ENCODE data around the gene EP300. TPM values are rescaled to one million over a fixed set of nuclear protein-coding genes. Genes with fewer than 3 reads are reported as not detected.
"Not testable (repeated sequence)": the region's sequence is repeated elsewhere in the genome, so short reads cannot be mapped to it uniquely, and the experiment has no call there.

Gene EP300
- total RNA-seq, 2 donors from 2014 or later: 58.9 to 65.8 TPM

DNA sequence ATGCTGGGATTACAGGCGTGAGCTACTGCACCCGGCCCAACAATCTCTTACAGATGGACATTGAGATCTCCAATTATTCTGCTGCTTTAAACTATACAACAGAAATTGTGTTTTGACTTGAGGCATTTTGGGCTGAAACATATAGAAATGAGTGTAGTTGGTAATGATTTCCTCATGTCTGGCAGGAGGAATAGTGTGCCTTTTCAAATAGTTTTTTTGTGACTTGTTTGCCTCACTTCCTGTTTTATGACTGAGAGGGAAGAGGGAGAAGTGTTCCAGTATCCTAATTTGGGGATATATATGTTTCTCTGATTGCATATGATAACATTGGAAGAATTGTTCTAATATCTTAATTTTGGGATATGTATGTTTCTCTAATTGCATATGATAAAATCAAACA, 40.2 kb downstream of the EP300 start:
- H3K4me3 Mint-ChIP-seq: no peak overlapping the region
- no peak overlapping the region for H3K27ac Mint-ChIP-seq
- peaks cover 8% of the 10 kb centered on the region for H3K4me1 Mint-ChIP-seq (ENCODE audit: low read depth)
- H3K9me3 Mint-ChIP-seq: no peaks in the 10 kb centered on the region
- H3K27me3 Mint-ChIP-seq (ENCODE audit: low read depth): no peaks in the 10 kb centered on the region
- ATAC-seq (replicated peaks in 1 of 2) (no peak), DNase-seq (no peak)
- H3K36me3 Mint-ChIP-seq (ENCODE audit: insufficient read depth in 2 of 2): peaks cover 10 to 43% of the 10 kb centered on the region in 2 donors

DNA sequence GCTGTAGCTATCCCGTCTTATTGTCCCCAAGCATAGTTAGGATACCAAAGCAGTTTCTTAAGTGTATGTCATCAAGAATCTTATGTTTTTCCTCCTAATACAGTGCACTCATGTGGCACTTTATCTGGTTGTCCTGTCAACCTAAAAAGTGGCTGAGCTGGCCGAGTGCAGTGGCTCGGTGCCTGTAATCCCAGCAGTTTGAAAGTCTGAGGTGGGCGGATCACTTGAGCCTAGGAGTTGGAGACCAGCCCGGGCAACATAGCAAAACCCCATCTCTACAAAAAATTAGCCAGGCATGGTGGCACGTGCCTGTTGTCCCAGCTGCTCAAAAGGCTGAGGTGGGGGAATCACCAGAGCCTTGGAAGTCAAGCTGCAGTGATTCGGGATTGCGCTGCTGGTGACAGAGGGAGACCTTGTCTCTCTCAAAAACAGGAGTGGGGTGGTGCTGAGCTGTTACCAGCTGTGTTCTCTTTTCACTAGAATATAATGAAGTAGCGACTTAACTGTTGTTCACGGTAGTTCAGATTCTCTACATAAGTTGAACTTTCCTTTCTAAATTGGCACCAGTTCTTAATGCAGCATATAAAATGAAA, 48.1 kb downstream of the EP300 start:
- DNase-seq (no peak), ATAC-seq (replicated peaks in 1 of 2) (no peak)
- peaks cover 4 to 43% of the 10 kb centered on the region in 2 donors for H3K36me3 Mint-ChIP-seq (ENCODE audit: insufficient read depth in 2 of 2)
- H3K9me3 Mint-ChIP-seq: no peaks in the 10 kb centered on the region
- no peak overlapping the region for H3K4me3 Mint-ChIP-seq
- H3K27ac Mint-ChIP-seq: no peak overlapping the region
- no peaks in the 10 kb centered on the region for H3K27me3 Mint-ChIP-seq (ENCODE audit: low read depth)
- H3K4me1 Mint-ChIP-seq (ENCODE audit: low read depth): no peaks in the 10 kb centered on the region

DNA sequence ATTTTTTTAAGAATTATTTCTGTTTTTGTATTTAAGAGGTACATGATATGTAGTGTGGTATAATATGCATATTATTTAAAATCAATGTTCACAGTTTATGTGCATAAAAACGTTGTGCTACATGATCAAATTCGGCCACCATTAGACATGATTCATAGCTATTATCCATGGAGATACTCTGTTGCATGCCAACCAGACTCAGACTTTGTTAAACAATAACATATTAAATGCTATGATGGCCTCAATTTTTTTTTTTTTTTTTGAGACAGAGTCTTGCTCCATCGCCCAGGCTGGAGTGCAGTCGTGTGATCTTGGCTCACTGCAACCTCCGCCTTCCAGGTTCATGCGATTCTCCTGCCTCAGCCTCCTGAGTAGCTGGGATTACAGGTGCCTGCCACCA, 53.5 kb downstream of the EP300 start:
- DNase-seq; H3K27ac Mint-ChIP-seq; H3K4me1 Mint-ChIP-seq (ENCODE audit: low read depth); H3K4me3 Mint-ChIP-seq; ATAC-seq (replicated peaks in 1 of 2); H3K27me3 Mint-ChIP-seq (ENCODE audit: low read depth); H3K9me3 Mint-ChIP-seq: not testable (repeated sequence)
- H3K36me3 Mint-ChIP-seq (ENCODE audit: insufficient read depth in 2 of 2): peaks cover 10 to 43% of the 10 kb centered on the region in 2 donors

DNA sequence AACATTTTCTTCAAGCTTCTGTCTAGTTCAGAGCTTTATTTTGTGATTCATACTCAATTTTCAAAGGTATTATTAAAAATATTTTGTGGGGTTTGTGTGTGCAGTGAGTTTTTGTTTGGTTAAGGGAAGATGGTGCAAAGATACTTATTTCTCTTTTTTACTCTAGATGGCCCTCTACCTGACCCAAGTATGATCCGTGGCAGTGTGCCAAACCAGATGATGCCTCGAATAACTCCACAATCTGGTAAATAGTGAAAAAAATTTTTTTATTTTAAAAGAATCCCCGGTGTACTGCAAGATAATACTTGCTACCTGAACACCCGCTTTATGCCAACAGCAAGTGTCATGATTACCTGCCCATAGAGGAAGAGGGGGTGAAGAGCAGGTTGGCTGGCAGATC, 54.2 kb downstream of the EP300 start:
- no peaks in the 10 kb centered on the region for H3K4me1 Mint-ChIP-seq (ENCODE audit: low read depth)
- no peak overlapping the region for H3K27ac Mint-ChIP-seq
- no peak overlapping the region for H3K4me3 Mint-ChIP-seq
- DNase-seq (no peak), ATAC-seq (replicated peaks in 1 of 2) (no peak)
- H3K27me3 Mint-ChIP-seq (ENCODE audit: low read depth): no peaks in the 10 kb centered on the region
- H3K9me3 Mint-ChIP-seq: no peaks in the 10 kb centered on the region
- H3K36me3 Mint-ChIP-seq (ENCODE audit: insufficient read depth in 2 of 2): peaks cover 10 to 45% of the 10 kb centered on the region in 2 donors

DNA sequence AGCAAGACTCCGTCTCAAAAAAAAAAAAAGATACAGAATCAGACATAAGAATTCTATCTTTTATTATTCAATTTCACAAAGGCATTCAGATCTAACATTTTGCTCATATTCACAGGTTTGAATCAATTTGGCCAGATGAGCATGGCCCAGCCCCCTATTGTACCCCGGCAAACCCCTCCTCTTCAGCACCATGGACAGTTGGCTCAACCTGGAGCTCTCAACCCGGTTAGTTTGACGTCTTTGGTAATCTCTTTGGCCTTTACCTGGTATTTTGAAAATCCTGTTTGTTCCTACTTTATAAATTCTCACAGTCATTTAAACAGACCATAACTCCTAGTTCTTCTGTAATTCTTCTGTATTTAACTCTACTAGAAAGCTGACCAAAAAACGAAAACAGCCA, 55.3 kb downstream of the EP300 start:
- H3K27me3 Mint-ChIP-seq (ENCODE audit: low read depth): no peaks in the 10 kb centered on the region
- ATAC-seq (replicated peaks in 1 of 2): no peak
- H3K27ac Mint-ChIP-seq: no peak overlapping the region
- peaks cover 12 to 43% of the 10 kb centered on the region in 2 donors for H3K36me3 Mint-ChIP-seq (ENCODE audit: insufficient read depth in 2 of 2)
- no peak overlapping the region for H3K4me3 Mint-ChIP-seq
- H3K4me1 Mint-ChIP-seq (ENCODE audit: low read depth): no peaks in the 10 kb centered on the region
- no peaks in the 10 kb centered on the region for H3K9me3 Mint-ChIP-seq
- DNase-seq: no peak

DNA sequence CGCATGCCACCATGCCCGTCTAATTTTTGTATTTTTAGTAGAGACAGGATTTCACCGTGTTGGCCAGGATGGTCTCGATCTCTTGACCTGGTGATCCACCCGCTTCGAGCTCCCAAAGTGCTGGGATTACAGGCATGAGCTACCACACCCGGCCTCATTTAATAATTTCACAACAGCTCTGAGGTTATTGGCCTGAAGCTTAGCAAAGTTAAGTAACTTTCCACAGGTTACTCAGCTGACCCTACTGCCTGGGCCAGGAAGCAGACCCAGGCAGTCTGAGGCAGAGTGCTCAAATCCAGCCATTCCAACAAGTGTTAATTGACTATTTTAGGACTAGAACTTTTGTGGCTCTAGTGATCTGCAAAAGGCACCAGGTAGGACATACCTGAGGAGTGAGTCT, 60.5 kb downstream of the EP300 start:
- Mint-ChIP-seq H3K27ac (no peak overlapping the region), H3K4me3 (no peak overlapping the region), H3K27me3 (ENCODE audit: low read depth) (no peaks in the 10 kb centered on the region), H3K4me1 (ENCODE audit: low read depth) (no peaks in the 10 kb centered on the region), H3K9me3 (no peaks in the 10 kb centered on the region), H3K36me3 (ENCODE audit: insufficient read depth in 2 of 2) (peaks cover 15 to 53% of the 10 kb centered on the region in 2 donors)
- ATAC-seq (replicated peaks in 1 of 2) (no peak), DNase-seq (no peak)

DNA sequence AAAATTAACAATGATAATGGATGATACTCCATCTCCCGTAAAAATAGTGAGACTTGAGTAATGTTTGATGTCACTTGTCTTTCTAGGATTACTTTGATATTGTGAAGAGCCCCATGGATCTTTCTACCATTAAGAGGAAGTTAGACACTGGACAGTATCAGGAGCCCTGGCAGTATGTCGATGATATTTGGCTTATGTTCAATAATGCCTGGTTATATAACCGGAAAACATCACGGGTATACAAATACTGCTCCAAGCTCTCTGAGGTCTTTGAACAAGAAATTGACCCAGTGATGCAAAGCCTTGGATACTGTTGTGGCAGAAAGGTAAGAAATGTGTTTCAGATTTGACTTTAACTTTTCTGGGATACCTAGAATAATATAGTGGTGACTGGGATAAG, 64.7 kb downstream of the EP300 start:
- no peaks in the 10 kb centered on the region for H3K9me3 Mint-ChIP-seq
- H3K4me3 Mint-ChIP-seq: no peak overlapping the region
- no peak overlapping the region for H3K27ac Mint-ChIP-seq
- H3K27me3 Mint-ChIP-seq (ENCODE audit: low read depth): no peaks in the 10 kb centered on the region
- ATAC-seq (replicated peaks in 1 of 2): no peak
- DNase-seq: no peak
- peaks cover 10 to 39% of the 10 kb centered on the region in 2 donors for H3K36me3 Mint-ChIP-seq (ENCODE audit: insufficient read depth in 2 of 2)
- H3K4me1 Mint-ChIP-seq (ENCODE audit: low read depth): no peaks in the 10 kb centered on the region

DNA sequence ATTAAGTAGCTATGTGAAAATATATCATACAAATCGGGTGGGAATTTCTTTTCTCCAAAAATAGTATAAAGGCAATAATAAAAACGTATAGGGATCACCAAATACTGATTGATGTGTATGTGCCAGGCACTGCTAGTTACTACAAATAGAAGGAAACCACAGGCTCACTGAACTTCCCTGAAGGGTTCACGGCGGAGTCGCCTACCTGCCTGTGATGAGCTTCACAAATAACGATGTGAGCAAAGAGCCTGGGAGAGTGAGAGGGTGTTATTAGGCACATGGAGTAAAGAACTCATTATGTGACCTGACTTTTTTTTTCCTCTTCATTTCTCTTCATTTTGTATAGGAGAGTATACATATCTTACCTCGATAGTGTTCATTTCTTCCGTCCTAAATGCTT, 76.8 kb downstream of the EP300 start:
- no peak overlapping the region for H3K4me3 Mint-ChIP-seq
- no peaks in the 10 kb centered on the region for H3K4me1 Mint-ChIP-seq (ENCODE audit: low read depth)
- H3K27me3 Mint-ChIP-seq (ENCODE audit: low read depth): no peaks in the 10 kb centered on the region
- no peak overlapping the region for H3K27ac Mint-ChIP-seq
- H3K36me3 Mint-ChIP-seq (ENCODE audit: insufficient read depth in 2 of 2): peaks cover 9 to 45% of the 10 kb centered on the region in 2 donors
- no peaks in the 10 kb centered on the region for H3K9me3 Mint-ChIP-seq
- ATAC-seq (replicated peaks in 1 of 2) (no peak), DNase-seq (no peak)

DNA sequence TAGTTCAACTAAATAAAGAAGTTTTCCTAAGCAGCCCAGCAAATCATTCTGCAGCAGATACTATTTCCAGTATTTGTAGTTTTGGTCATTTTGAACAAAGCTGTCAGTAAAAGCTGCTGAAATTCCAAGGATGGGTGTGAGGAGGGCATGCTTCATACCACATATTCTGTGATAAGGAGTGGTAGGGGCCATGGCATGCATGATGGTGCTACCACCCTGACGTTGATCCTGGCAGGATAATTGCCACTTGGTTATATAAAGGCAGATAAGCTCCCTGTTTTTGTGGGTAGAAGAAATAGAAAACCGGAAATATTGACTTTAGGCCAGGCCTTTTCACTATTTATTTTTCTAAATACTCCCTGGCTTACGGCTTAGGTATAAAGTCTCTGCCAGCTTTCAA, 79.6 kb downstream of the EP300 start:
- Mint-ChIP-seq H3K27ac (peak overlapping the region; percentile 16), H3K4me1 (ENCODE audit: low read depth) (no peaks in the 10 kb centered on the region), H3K27me3 (ENCODE audit: low read depth) (no peaks in the 10 kb centered on the region), H3K9me3 (no peaks in the 10 kb centered on the region), H3K4me3 (no peak overlapping the region), H3K36me3 (ENCODE audit: insufficient read depth in 2 of 2) (peaks cover 12 to 39% of the 10 kb centered on the region in 2 donors)
- ATAC-seq (replicated peaks in 1 of 2): no peak
- no peak for DNase-seq

DNA sequence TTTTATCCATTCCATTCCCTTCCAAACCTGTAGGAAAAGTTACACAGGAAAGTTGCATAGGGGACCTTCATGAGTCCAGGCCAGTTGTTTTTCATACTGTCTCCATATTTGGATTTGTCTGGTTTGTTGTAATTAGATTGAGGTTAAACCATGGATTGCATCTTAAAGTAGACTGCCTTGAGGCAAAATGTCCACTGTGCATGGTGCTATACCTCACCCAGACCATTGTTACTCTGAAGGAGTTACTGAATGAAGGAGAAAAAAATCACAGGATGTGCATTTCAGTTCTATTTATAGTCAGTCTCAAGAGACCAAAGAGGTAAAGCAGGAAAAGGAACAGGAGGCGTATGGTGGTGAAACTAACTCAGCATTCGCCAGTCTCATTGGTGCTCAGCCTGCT, 83.2 kb downstream of the EP300 start:
- Mint-ChIP-seq H3K9me3 (no peaks in the 10 kb centered on the region), H3K4me3 (no peak overlapping the region), H3K36me3 (ENCODE audit: insufficient read depth in 2 of 2) (peaks cover 9 to 25% of the 10 kb centered on the region in 2 donors), H3K27me3 (ENCODE audit: low read depth) (no peaks in the 10 kb centered on the region), H3K4me1 (ENCODE audit: low read depth) (no peaks in the 10 kb centered on the region), H3K27ac (no peak overlapping the region)
- DNase-seq (no peak), ATAC-seq (replicated peaks in 1 of 2) (no peak)

DNA sequence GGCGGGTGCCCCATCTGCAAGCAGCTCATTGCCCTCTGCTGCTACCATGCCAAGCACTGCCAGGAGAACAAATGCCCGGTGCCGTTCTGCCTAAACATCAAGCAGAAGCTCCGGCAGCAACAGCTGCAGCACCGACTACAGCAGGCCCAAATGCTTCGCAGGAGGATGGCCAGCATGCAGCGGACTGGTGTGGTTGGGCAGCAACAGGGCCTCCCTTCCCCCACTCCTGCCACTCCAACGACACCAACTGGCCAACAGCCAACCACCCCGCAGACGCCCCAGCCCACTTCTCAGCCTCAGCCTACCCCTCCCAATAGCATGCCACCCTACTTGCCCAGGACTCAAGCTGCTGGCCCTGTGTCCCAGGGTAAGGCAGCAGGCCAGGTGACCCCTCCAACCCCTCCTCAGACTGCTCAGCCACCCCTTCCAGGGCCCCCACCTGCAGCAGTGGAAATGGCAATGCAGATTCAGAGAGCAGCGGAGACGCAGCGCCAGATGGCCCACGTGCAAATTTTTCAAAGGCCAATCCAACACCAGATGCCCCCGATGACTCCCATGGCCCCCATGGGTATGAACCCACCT, 84.7 kb downstream of the EP300 start:
- Mint-ChIP-seq H3K9me3 (no peaks in the 10 kb centered on the region), H3K36me3 (ENCODE audit: insufficient read depth in 2 of 2) (peaks cover 9 to 22% of the 10 kb centered on the region in 2 donors), H3K27me3 (ENCODE audit: low read depth) (no peaks in the 10 kb centered on the region), H3K4me1 (ENCODE audit: low read depth) (no peaks in the 10 kb centered on the region), H3K4me3 (no peak overlapping the region), H3K27ac (no peak overlapping the region)
- ATAC-seq (replicated peaks in 1 of 2) (no peak), DNase-seq (no peak)

DNA sequence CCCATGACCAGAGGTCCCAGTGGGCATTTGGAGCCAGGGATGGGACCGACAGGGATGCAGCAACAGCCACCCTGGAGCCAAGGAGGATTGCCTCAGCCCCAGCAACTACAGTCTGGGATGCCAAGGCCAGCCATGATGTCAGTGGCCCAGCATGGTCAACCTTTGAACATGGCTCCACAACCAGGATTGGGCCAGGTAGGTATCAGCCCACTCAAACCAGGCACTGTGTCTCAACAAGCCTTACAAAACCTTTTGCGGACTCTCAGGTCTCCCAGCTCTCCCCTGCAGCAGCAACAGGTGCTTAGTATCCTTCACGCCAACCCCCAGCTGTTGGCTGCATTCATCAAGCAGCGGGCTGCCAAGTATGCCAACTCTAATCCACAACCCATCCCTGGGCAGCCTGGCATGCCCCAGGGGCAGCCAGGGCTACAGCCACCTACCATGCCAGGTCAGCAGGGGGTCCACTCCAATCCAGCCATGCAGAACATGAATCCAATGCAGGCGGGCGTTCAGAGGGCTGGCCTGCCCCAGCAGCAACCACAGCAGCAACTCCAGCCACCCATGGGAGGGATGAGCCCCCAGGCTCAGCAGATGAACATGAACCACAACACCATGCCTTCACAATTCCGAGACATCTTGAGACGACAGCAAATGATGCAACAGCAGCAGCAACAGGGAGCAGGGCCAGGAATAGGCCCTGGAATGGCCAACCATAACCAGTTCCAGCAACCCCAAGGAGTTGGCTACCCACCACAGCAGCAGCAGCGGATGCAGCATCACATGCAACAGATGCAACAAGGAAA, 85.4 kb downstream of the EP300 start:
- H3K36me3 Mint-ChIP-seq (ENCODE audit: insufficient read depth in 2 of 2): peaks cover 7 to 20% of the 10 kb centered on the region in 2 donors
- no peak for DNase-seq
- no peaks in the 10 kb centered on the region for H3K27me3 Mint-ChIP-seq (ENCODE audit: low read depth)
- H3K4me1 Mint-ChIP-seq (ENCODE audit: low read depth): no peaks in the 10 kb centered on the region
- no peaks in the 10 kb centered on the region for H3K9me3 Mint-ChIP-seq
- no peak for ATAC-seq (replicated peaks in 1 of 2)
- no peak overlapping the region for H3K4me3 Mint-ChIP-seq
- H3K27ac Mint-ChIP-seq: no peak overlapping the region

DNA sequence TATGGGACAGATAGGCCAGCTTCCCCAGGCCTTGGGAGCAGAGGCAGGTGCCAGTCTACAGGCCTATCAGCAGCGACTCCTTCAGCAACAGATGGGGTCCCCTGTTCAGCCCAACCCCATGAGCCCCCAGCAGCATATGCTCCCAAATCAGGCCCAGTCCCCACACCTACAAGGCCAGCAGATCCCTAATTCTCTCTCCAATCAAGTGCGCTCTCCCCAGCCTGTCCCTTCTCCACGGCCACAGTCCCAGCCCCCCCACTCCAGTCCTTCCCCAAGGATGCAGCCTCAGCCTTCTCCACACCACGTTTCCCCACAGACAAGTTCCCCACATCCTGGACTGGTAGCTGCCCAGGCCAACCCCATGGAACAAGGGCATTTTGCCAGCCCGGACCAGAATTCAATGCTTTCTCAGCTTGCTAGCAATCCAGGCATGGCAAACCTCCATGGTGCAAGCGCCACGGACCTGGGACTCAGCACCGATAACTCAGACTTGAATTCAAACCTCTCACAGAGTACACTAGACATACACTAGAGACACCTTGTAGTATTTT, 86.1 kb downstream of the EP300 start:
- H3K27me3 Mint-ChIP-seq (ENCODE audit: low read depth): no peaks in the 10 kb centered on the region
- no peaks in the 10 kb centered on the region for H3K4me1 Mint-ChIP-seq (ENCODE audit: low read depth)
- H3K9me3 Mint-ChIP-seq: no peaks in the 10 kb centered on the region
- peaks cover 5 to 15% of the 10 kb centered on the region in 2 donors for H3K36me3 Mint-ChIP-seq (ENCODE audit: insufficient read depth in 2 of 2)
- DNase-seq (no peak), ATAC-seq (replicated peaks in 1 of 2) (no peak)
- no peak overlapping the region for H3K4me3 Mint-ChIP-seq
- no peak overlapping the region for H3K27ac Mint-ChIP-seq

Data from activated T-cell treated with anti-CD3 and anti-CD28 coated beads, Interleukin-2, amount 50 U/mL, for 72 hours (primary cell).